Neural cell (in vitro differentiated cells): ENCODE measurements around the gene EDNRB.

Experiments used
- CTCF ChIP-seq: fragments of 450-650 bp; IDR thresholded peaks from 2 replicates; pipeline ENCODE4 v1.5.1; 2014; ENCODE audit warnings: antibody characterized with exemption, mild to moderate bottlenecking, moderate library complexity; ENCODE audit not compliant: poor library complexity, severe bottlenecking
- EP300 ChIP-seq: fragments of 450-650 bp; conservative IDR thresholded peaks from 2 replicates; pipeline ENCODE4 v1.6.1; 2014; ENCODE audit warnings: antibody characterized with exemption, mild to moderate bottlenecking, moderate library complexity; ENCODE audit not compliant: poor library complexity, severe bottlenecking
- EZH2 ChIP-seq: fragments of 200-600, 300-800 bp; shearing (Covaris generic), sonication (generic); IDR thresholded peaks from 2 replicates; pipeline ENCODE4 v1.6.1; 2014; ENCODE audit warnings: antibody characterized with exemption, low read length, borderline replicate concordance, mild to moderate bottlenecking; ENCODE audit not compliant: insufficient read depth, poor library complexity, severe bottlenecking
- POLR2AphosphoS5 ChIP-seq: IDR thresholded peaks from 2 replicates; pipeline ENCODE4 v1.6.1; 2012
- RAD21 ChIP-seq: fragments of 450-650 bp; conservative IDR thresholded peaks from 2 replicates; pipeline ENCODE4 v1.6.1; 2014; ENCODE audit warnings: antibody characterized with exemption, mild to moderate bottlenecking, moderate library complexity
- REST ChIP-seq: IDR thresholded peaks from 2 replicates; pipeline ENCODE4 v1.6.1; 2012; ENCODE audit warnings: borderline replicate concordance
- SMC3 ChIP-seq: fragments of 450-650 bp; conservative IDR thresholded peaks from 2 replicates; pipeline ENCODE4 v1.6.1; 2014; ENCODE audit warnings: antibody characterized with exemption, mild to moderate bottlenecking, moderate library complexity; ENCODE audit not compliant: poor library complexity
- TAF1 ChIP-seq: IDR thresholded peaks from 2 replicates; pipeline ENCODE4 v1.6.1; 2012; ENCODE audit warnings: low read depth

GRCh38 chr13:77898097-77898496 lies 20.5 kb downstream of the EDNRB start:
- TF ChIP-seq EP300 (no peak), RAD21 (no peak), CTCF (no peak), POLR2AphosphoS5 (no peak), EZH2 (no peak), TAF1 (no peak), REST (no peak), SMC3 (no peak)
